Activated naive CD4-positive, alpha-beta T cell treated with anti-CD3 and anti-CD28 coated beads, Interleukin-2, amount 10 ng/mL, durations not matched to agents 7 days and 5 days (primary cell): ENCODE data around the gene SDSL.
A peak's percentile ranks its signal among the peaks of the same experiment; 100 is the strongest.

Experiments
- CTCF ChIA-PET: fragments of 350-600 bp; sonication (Branson Sonifier 250); formaldehyde crosslinking; loops from one replicate; lab custom pipeline; 2021; ENCODE audit warnings: antibody characterized with exemption; lab: Charles Lee
- DNase-seq: peaks from one replicate; pipeline ENCODE4 v3.0.0-alpha.2; 2020
- H3K27ac Mint-ChIP-seq: one replicate; pipeline ENCODE4 v1.8.0; 2021; ENCODE audit warnings: mild to moderate bottlenecking, moderate library complexity, mixed read lengths
- H3K27me3 Mint-ChIP-seq: one replicate; pipeline ENCODE4 v1.8.0; 2021; ENCODE audit warnings: mild to moderate bottlenecking, mixed read lengths
- H3K36me3 Mint-ChIP-seq: one replicate; pipeline ENCODE4 v1.8.0; 2021; ENCODE audit warnings: mixed read lengths
- H3K4me1 Mint-ChIP-seq: one replicate; pipeline ENCODE4 v1.8.0; 2021; ENCODE audit warnings: mixed read lengths
- H3K4me3 Mint-ChIP-seq: one replicate; pipeline ENCODE4 v1.8.0; 2021; ENCODE audit warnings: mild to moderate bottlenecking, moderate library complexity, mixed read lengths
- H3K9me3 Mint-ChIP-seq: one replicate; pipeline ENCODE4 v1.8.0; 2021; ENCODE audit warnings: mixed read lengths

SDSL gene

DNA sequence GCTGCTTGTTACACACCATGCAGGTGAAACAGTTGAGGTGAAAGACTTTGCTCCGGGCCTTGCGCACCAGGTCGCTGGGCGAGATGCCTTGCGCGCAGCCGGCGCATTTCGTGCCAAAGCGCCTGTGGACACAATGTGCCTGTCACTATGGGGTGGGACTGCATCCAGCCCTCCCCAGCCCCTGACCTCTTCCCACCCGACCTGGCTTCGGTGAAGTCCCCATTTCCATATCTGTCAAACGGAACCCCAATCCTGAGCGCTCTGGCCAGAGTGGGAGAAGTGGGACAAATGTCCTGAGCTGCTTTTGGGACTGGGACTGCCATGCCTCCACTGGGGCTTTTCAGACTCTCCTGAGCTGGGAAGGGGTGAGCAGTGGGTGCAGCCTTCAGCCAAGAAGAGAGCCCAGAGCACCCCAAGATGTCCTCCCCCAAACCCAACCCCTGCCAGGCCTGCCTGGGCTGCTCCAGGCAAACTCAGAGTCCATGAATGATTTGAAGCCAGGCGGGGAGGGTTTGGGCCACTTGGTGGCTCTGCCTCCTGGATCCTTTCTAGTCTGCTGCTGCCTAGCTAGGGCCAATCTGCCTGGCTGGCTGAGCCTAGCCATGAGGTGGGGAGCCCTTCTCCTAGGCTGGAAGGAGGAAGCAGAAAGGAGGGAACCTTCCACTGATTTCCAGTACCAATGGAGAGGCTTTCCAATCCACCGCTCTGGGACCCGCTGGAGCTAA, 47.2 kb downstream of the SDSL start:
- Mint-ChIP-seq H3K4me3 (no peak overlapping the region), H3K4me1 (peaks cover 16% of the 10 kb centered on the region), H3K27ac (no peak overlapping the region), H3K9me3 (no peaks in the 10 kb centered on the region), H3K36me3 (no peaks in the 10 kb centered on the region), H3K27me3 (peaks cover 100% of the 10 kb centered on the region)
- CTCF ChIA-PET: no interaction called here
- DNase-seq: no peak

DNA sequence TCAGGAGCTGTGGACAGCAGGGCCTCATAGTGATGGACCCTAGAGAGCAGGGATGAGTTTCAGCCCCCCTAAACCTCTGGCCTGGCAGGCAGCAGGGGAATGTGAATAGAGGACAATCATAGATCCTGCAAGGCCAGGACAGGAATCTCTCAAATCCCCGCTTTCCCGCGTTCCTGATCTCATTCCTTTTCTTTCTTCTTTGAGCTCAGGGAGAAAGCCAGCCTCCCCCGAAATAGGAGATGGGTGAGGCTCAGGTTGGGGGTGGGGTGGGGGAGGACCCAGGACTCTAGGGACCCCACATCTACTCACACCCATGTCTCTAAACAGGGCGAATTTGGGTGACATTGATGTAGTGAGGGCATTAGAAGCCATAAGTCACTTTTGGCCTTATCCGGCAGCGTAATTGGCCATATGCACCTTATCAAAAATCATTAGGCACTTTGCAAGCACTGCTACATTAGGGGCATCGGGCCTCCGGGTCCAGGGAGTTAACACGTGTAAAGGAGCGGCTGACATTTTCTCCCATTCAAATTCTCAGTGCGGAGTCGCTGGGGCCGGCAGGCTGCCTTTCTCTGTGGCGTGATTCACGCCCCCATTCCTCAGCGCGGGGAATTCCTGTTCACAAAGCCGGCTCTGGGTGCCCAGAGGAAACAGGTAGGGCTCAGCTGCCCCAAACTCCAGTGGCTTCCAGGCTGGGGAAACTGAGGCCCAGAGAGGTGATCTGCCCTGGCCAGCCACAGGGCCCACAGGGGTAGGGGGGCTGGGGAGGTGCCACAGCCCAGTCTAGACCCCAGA, 48.0 kb downstream of the SDSL start:
- CTCF ChIA-PET: no interaction called here
- H3K27ac Mint-ChIP-seq: peak overlapping the region; percentile 60
- no peaks in the 10 kb centered on the region for H3K36me3 Mint-ChIP-seq
- no peak for DNase-seq
- H3K9me3 Mint-ChIP-seq: no peaks in the 10 kb centered on the region
- peaks cover 15% of the 10 kb centered on the region for H3K4me1 Mint-ChIP-seq
- peaks cover 100% of the 10 kb centered on the region for H3K27me3 Mint-ChIP-seq
- H3K4me3 Mint-ChIP-seq: no peak overlapping the region

DNA sequence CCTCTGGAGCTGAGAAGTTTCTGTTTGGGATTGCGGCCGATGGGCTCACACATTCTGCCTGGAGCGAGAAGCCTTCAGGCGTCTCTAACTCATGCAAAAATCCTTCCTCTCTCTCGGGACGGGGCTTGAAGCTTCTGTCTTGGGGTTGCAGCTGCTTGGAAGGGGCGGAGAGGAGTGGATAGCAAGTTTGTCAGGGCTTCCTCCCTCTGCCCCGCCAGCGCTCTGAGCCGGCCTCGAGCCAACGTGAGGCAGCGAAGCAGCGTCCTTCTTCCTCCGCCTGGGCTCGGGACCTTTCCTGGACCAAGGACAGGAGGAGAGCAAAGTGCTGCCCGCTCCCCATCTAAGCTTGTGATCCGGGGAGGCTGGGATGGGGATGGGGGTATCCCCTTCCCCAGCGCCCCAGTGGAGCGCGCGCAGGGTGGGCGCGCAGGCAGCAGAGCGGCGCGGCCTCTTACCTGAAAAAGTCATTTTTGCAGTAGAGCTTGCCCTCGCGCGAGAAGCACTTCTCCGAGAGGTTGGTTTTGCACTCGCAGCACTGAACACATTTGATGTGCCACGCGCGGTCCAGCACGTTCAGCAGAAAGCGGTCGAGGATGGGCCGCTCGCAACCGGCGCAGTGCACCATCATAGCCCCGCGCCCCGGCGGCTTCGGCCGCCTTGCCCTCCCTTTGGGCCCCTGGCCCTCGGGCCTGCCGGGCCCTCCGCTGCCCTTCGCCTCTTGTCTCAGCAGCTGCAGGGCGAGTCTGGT, 48.9 kb downstream of the SDSL start:
- DNase-seq: no peak
- H3K27ac Mint-ChIP-seq: no peak overlapping the region
- H3K4me1 Mint-ChIP-seq: peaks cover 15% of the 10 kb centered on the region
- no peaks in the 10 kb centered on the region for H3K36me3 Mint-ChIP-seq
- no peaks in the 10 kb centered on the region for H3K9me3 Mint-ChIP-seq
- peaks cover 100% of the 10 kb centered on the region for H3K27me3 Mint-ChIP-seq
- CTCF ChIA-PET: no interaction called here
- H3K4me3 Mint-ChIP-seq: no peak overlapping the region

DNA sequence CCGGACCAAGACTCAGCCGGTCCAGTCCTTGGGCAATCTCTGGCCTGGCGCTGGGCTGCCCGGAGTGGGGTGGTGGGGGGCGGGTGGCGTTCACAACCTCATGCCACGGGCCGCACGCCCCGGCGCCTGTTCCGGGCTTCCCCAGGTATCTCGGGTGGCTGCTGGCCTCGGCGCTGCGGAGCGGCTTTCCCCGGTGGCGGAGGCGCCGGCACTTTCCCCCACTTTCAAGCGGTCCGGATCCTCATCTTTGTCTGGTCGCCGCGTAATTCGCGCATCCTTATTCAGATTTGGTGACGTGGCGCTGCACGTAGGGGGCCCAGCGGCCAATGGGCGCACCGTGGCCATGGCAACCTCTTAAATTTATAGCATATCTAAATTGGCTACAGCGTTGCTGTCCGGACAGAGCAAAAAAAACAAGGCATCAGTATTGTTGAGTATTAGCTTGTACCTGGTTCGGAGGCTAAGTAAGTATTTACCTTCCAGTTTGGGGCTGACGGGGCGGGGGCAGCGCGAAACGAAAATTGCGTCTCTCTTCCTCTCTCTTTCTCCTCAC, 49.5 kb downstream of the SDSL start, which contains the start of gene LHX5:
TSS of gene LHX5 (minus strand) at position 253 of the 553 bp plus-strand sequence. CDS start 373 bp downstream, outside the sequence.
- no peaks in the 10 kb centered on the region for H3K9me3 Mint-ChIP-seq
- no peaks in the 10 kb centered on the region for H3K36me3 Mint-ChIP-seq
- no peak within 1 kb of the TSS for H3K4me3 Mint-ChIP-seq
- peaks cover 14% of the 10 kb centered on the region for H3K4me1 Mint-ChIP-seq
- DNase-seq: no peak
- no peak within 1 kb of the TSS for H3K27ac Mint-ChIP-seq
- CTCF ChIA-PET: no interaction called here
- peaks cover 100% of the 10 kb centered on the region for H3K27me3 Mint-ChIP-seq

DNA sequence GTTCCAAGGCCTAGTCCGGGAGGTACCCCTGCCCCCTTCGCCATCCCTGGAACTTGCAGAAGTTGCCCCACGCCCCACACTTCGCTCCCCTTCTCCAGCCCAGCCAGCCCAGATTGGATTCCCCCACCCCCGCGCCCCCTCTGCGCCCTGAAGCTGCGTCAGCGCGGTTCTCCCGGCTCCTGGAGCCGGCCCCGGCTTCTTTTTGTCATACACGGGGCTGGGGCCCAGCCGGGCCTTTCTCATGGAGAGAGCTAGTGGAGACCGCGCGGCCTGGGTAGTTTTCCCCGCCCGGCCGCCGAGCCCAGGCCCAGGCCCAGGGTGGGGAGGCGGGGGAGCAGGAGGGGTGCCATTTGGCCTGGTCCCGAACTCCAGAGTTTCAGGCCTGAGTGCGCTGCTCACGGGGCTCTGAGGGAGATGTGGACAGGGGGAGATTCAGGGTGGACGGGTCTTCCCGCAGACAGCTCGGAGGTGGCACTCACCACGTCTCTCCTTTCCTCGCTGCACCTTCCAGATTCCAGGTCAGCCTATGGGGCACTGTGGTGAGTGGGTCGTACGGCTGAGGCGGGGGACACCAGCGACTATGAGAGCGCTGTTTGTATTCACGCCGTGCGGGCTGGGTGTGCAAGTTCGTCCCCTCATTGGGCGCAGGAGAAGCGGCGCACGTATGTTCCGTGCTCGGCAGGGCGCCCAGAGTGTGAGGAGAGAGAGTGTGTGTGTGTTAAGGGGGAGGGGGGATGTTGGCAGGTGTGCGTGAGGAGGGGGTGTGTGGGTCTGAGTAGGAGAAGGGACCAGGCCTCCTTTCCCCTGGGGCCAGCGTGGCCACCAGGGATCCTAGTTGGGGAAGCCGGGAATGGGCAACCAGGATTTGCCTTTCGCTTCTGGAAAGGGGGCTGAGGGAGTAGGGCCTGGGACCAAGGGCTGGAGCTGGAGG, 50.3 kb downstream of the SDSL start:
- H3K36me3 Mint-ChIP-seq: no peaks in the 10 kb centered on the region
- peaks cover 11% of the 10 kb centered on the region for H3K4me1 Mint-ChIP-seq
- CTCF ChIA-PET: no interaction called here
- no peak for DNase-seq
- no peak overlapping the region for H3K4me3 Mint-ChIP-seq
- peaks cover 100% of the 10 kb centered on the region for H3K27me3 Mint-ChIP-seq
- H3K27ac Mint-ChIP-seq: no peak overlapping the region
- H3K9me3 Mint-ChIP-seq: no peaks in the 10 kb centered on the region

DNA sequence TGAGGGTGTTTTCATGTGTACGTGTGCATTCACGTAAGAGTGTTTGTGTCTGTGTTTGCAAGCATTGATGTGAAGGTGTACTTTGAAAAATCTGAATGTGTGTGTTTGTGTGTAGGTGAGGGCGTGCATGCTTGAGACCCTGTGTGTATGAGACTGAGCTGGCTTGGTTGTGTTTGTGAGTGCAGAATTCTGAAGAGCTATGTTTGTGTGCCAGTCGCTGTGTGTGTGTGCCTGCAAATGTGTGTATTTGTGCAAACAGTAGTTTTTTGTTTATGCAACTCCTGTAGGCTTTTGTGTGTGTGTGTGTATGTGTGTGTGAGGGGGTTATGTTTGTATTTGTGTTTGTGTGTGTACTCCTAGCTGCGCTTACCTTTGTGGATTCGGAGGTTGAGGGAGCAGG, 51.2 kb downstream of the SDSL start:
- peaks cover 9% of the 10 kb centered on the region for H3K4me1 Mint-ChIP-seq
- peaks cover 100% of the 10 kb centered on the region for H3K27me3 Mint-ChIP-seq
- no peak for DNase-seq
- no peak overlapping the region for H3K27ac Mint-ChIP-seq
- H3K9me3 Mint-ChIP-seq: no peaks in the 10 kb centered on the region
- H3K4me3 Mint-ChIP-seq: no peak overlapping the region
- no peaks in the 10 kb centered on the region for H3K36me3 Mint-ChIP-seq
- CTCF ChIA-PET: interaction anchor here (1.0 to 1.6 kb wide), 2 partner anchors 12 to 13 kb away, joined by 3 read pairs; no protein-coding TSS in a partner anchor

DNA sequence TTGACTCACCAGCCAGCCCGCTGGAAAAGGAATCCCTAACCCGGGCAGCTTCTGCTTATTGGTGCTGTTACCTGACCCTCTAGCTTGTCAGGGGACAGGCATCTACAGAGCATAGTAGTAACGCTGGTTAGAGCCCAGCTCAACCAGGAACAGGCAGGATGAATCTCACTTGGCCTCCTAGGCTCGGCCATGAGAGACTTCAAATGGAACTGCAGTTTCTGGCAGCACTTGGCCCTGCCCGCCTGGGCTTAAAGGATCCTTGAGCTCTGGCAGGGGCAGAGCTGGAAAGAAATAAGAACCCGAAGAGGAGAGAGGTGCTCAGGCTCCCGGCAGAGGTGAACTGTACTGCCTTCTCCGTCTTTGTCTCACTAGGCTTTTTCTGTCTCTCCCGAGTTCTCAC, 51.8 kb downstream of the SDSL start:
- DNase-seq: no peak
- Mint-ChIP-seq H3K27me3 (peaks cover 100% of the 10 kb centered on the region), H3K4me3 (peak overlapping the region; percentile 14), H3K9me3 (no peaks in the 10 kb centered on the region), H3K36me3 (no peaks in the 10 kb centered on the region), H3K27ac (peak overlapping the region; percentile 53), H3K4me1 (peaks cover 6% of the 10 kb centered on the region)
- CTCF ChIA-PET: interaction anchor here (1.0 to 1.6 kb wide), 2 partner anchors 12 to 14 kb away, joined by 3 read pairs; no protein-coding TSS in a partner anchor

DNA sequence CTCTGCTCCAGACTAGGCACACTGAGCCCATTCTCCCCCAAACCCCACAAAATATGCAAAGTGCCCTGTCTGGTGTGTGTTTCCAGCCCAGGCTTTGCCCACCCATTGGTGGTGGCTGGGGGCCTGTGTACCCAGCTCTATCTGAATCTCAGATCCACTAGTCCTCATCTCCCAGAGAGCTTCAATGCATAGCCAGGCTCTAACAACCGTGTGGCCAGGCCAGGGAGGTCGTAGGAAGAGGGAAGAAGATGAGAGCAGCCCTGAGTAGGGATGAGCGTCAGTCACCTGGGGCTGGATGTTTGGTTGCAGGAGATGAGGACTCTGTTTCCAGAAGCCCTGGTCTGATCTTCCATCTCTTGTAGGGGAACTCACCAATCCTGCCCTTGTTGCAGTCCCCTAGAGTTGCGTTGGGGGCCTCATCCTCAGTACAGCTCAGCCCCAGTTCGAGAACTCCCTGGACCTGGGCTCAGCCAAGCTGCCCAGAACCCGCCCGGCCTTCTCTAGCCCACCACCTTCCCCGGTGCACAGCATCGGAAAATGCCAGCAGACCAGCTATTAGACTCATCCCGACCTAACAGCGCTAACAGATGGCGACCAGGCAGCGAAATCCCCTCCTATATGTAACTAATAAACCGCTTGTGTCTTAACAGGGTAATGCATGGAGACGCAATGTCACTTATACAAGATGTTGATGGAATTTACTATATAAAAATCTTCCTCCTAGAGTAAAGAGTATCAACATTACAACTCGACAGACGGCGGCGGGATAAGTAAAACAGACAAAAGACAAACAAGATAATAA, 52.7 kb downstream of the SDSL start:
- CTCF ChIA-PET: interaction anchor here (1.0 to 1.6 kb wide), 2 partner anchors 13 to 15 kb away, joined by 3 read pairs; no protein-coding TSS in a partner anchor
- no peak overlapping the region for H3K4me3 Mint-ChIP-seq
- peak overlapping the region; percentile 53 for H3K27ac Mint-ChIP-seq
- peaks cover 100% of the 10 kb centered on the region for H3K27me3 Mint-ChIP-seq
- no peak for DNase-seq
- no peaks in the 10 kb centered on the region for H3K9me3 Mint-ChIP-seq
- H3K4me1 Mint-ChIP-seq: peaks cover 6% of the 10 kb centered on the region
- peaks cover 3% of the 10 kb centered on the region for H3K36me3 Mint-ChIP-seq

DNA sequence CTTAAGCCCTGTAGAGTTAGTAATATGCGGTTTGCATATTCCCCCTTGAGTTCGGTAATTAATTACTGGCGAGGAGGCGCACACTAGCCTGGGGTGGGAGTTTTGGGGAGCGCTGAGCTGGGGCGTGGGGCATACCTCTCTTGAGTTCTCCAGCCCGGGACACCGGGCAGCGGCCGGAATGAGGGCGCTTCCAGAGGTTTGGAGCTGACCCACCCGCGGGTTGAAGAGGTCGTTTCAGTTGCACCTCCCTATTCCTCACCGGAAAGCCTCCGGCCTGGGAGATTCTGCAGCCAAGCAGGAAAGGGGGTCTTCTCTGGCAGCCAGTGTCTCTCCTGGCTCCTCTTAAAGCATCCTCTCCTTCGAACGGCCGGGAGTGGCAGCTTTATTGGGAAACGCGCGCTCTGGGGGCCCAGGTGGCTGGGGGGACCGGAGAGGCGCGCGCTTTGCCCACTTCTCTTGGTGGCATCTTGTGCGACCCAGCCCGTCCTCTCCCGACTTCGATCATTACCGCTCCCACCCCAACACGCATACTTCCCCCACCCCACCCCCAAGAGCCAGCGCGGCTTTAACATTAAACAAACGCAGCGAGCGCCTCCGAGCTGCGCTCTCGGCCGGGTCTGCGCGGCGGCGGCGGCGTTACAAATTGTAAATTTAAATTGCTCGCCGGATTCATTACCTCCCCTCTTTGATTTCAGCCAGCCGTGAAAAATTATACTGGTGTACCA, 53.4 kb downstream of the SDSL start:
- Mint-ChIP-seq H3K36me3 (peaks cover 5% of the 10 kb centered on the region), H3K9me3 (no peaks in the 10 kb centered on the region), H3K27me3 (peaks cover 100% of the 10 kb centered on the region), H3K4me1 (peaks cover 6% of the 10 kb centered on the region), H3K27ac (no peak overlapping the region), H3K4me3 (no peak overlapping the region)
- CTCF ChIA-PET: no interaction called here
- no peak for DNase-seq

DNA sequence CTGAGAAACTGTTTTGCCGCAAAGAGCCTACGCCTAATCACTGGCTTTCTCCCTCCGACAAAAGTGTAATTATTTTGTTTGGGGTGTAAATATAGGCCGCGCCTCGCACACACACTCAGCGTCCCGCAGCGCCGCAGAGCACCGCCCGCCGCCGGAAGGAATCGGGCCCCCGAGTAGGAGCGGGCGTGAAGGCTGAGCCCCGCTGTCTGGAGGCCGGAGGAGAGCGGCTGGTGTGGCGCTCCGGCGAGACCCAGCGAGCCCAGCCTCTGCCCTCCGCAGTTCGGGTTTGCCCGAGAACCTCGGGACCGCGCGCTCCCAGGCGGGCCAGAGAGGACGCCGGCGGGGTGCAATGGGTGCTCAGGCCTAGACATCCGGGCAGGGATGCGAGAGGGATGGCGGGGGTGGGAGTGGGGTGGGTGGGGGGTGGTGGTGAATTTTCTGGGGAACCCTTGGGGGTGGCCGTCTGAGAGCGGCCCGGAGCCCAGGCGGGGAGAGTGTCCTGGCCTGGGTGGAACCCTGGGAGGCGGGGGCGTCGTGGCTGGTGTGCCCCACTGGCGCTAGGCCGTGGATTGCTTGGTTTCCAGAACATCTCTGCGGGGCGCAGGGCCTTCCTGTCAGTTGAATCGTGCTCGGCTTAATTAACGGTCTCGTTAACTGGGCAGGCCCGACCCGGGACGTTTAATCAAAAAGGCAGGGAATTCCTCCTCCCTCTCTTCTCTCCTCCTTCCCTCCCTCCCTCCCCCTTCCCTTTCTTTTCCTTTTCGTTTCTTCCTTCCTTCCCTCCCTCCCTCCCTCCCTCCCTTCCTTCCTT, 54.2 kb downstream of the SDSL start:
- H3K4me3 Mint-ChIP-seq: no peak overlapping the region
- CTCF ChIA-PET: no interaction called here
- no peak for DNase-seq
- peaks cover 5% of the 10 kb centered on the region for H3K36me3 Mint-ChIP-seq
- no peak overlapping the region for H3K27ac Mint-ChIP-seq
- H3K9me3 Mint-ChIP-seq: no peaks in the 10 kb centered on the region
- H3K27me3 Mint-ChIP-seq: peaks cover 99% of the 10 kb centered on the region
- peaks cover 6% of the 10 kb centered on the region for H3K4me1 Mint-ChIP-seq

DNA sequence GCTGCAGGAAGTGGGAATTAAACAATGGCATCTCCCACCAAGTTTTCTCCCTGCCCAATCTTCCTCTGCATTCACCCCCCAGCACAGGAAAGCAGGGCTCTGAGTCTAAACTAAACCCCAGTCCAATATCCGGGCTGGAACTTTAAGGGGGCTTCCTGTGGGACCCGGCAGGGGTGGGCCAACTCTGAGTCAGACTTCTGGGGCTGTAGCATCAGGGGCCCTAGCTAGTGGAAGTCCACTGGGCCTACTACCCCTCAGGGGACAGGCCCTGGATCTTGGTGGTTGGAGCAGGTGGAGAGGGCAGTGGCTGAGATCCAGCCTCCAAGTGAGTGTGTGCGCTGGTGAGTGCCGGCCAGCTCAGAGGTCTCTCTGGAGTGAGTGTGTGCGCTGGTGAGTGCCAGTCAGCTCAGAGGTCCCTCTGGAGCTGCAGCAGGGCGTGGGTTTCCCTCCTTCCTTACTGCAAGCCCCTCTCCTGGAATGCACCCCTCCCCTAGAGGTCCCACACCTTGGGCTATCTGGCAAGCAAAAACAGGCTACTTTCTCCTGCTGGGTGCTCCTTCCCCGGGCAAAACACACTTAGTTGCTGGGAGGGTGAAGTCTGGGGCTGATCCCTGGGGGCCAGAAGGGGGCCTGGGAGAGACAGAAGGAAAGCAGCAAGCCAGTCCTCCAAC, 55.1 kb downstream of the SDSL start:
- H3K9me3 Mint-ChIP-seq: no peaks in the 10 kb centered on the region
- no peak overlapping the region for H3K27ac Mint-ChIP-seq
- peaks cover 96% of the 10 kb centered on the region for H3K27me3 Mint-ChIP-seq
- no peak overlapping the region for H3K4me3 Mint-ChIP-seq
- no peak for DNase-seq
- CTCF ChIA-PET: no interaction called here
- H3K4me1 Mint-ChIP-seq: peaks cover 6% of the 10 kb centered on the region
- H3K36me3 Mint-ChIP-seq: peaks cover 5% of the 10 kb centered on the region
